ES-I3 (cell line): Measurements from ENCODE around the gene WWP2.
"Not testable (repeated sequence)": the region's sequence is repeated elsewhere in the genome, so short reads cannot be mapped to it uniquely, and the experiment has no call there.

Experiments used
- H3K36me3 ChIP-seq: 2 replicates; pipeline ENCODE4 v1.6.1; 2013; ENCODE audit warnings: mild to moderate bottlenecking, low read length, control low read depth, moderate library complexity; ENCODE audit not compliant: insufficient read depth
- H3K4me1 ChIP-seq: 2 replicates; pipeline ENCODE4 v1.6.1; 2013; ENCODE audit warnings: mild to moderate bottlenecking, control low read depth, low read length; ENCODE audit not compliant: insufficient read depth
- H3K9ac ChIP-seq: 2 replicates; pipeline ENCODE4 v1.6.1; 2013; ENCODE audit warnings: low read depth, mild to moderate bottlenecking, low read length, moderate library complexity
- H3K9me3 ChIP-seq: 2 replicates; pipeline ENCODE4 v1.6.1; 2013; ENCODE audit warnings: mild to moderate bottlenecking, low read length, moderate library complexity; ENCODE audit not compliant: control insufficient read depth, insufficient read depth

The WWP2 gene

DNA sequence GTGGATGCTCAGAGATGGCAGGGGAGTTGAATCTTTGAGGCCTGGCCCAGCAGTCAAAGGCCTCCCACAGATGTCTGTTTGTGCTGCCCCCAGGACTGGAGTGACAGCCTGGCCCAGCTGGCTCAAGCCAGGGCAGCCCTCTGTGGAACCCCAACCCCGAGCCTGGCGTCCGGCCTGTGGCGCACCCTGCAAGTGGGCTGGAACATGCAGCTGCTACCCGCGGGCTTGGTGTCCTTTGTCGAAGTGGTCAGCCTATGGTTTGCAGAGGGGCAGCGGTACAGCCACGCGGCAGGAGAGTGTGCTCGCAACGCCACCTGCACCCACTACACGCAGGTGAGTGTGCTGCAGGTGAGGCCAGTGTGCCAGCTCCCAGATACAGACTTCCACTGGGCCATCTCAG lies 192.1 kb downstream of the WWP2 start:
- not testable (repeated sequence) for H3K4me1 ChIP-seq, H3K36me3 ChIP-seq, H3K9me3 ChIP-seq, H3K9ac ChIP-seq

DNA sequence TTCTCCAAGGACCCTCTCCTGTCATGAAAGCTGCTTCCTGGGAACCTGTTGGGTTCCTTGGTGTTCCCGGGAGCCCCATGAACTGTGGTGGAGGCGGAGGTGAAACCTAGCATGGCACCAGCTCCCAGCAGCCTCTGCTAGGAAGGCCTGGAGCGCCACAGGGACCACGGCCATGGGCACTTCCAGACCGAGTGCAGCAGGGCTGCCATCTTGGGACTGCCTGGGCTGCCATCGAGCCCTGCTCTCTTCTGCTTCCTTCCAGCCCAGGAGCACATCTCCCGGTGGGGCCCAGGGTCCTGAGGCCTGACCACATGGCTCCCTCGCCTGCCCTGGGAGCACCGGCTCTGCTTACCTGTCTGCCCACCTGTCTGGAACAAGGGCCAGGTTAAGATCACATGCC lies 201.2 kb downstream of the WWP2 start:
- H3K4me1 ChIP-seq, H3K36me3 ChIP-seq, H3K9ac ChIP-seq, H3K9me3 ChIP-seq: not testable (repeated sequence)

DNA sequence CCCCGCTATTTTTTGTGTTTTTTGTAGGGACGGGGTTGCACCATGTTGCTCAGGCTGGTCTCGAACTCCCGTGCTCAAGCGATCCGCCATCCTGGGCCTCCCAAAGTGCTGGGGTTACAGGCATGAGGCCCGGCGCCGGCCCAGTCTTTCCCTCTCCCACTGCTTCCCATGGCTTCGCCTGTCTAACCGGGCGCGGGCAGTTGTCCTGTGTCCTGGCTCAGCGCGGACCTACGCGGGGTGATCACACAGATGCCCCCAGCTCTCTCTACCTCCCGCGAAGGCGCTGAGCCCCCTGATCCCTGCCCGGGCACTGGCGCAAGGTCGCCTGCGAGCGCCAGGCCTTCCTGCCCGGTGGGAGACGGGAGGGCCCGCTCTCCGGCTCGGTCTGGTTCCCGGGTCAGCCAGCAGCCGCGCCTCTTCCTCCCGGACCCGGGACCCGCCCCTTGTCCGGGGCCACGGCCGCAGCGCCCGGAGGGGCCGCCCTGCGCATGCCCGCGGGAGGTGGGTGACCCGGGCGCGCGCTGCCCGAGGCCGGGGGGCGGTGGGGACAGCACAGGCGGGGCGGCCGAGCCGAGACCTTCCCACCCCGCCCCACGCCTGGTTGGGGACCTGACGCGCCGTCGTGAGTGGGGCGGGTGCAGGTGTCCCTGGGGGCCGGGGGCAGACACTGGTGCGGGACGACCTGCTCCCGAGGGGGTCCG lies 203.0 kb downstream of the WWP2 start:
- not testable (repeated sequence) for H3K9me3 ChIP-seq, H3K36me3 ChIP-seq, H3K4me1 ChIP-seq
- peak overlapping the region; percentile 20; the same call in 1 of the 2 replicates for H3K9ac ChIP-seq

DNA sequence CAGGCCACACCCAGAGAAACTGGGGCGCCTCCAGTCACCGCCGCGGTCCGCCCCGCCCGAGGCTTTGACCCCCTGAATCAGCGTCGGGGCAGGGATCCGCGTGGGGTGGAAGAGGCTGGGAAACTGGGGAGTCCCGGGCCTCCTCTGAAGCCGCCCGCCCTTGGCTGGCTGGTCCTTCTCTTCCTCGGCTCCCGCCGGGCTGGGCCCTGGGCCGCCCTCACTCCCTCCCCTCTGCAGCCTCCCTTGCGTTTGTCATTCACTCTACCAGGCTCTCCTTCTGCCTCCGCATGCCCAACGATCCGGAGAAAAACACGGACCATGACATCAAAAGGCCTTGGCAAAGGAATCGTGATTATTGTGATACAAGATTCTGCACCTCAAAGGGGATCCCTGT lies 203.5 kb downstream of the WWP2 start:
- H3K4me1 ChIP-seq, H3K36me3 ChIP-seq, H3K9ac ChIP-seq, H3K9me3 ChIP-seq: not testable (repeated sequence)

DNA sequence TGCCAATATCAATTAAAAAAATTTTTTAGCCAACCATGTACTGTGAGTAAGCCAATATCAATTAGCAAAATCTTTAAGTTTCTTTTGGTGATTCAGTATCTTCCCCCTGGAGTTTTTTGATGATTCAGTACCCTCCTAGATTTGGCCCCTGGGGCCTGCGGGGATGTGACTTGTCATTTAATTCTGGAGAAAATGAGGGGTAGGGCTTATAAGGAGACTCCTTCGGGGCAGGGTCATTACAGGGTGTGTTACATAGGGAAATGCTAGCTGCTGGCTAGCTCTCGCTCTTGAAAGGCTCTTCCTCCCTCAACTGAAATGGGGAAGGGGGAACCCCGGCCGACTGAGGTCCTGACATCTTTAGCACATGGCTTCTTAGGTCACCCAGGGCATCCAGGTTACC lies 205.6 kb downstream of the WWP2 start:
- not testable (repeated sequence) for H3K9ac ChIP-seq, H3K36me3 ChIP-seq, H3K9me3 ChIP-seq, H3K4me1 ChIP-seq

DNA sequence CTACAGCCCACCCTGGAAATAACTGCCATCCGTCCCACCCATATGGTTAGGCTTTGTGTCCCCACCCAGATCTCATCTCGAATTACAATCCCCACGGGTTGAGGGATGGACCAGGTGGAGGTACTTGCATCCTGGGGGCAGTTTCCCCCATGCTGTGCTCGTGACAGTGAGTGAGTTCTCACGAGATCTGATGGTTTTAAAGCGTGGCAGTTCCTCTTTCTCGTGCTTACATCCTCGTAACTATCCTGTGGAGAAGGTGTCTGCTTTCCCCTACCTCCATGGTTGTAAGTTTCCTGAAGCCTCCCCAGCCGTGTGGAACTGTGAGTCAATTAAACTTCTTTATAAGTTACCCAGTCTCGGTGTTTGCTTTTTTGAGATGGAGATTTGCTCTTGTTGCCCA lies 206.0 kb downstream of the WWP2 start:
- H3K9ac ChIP-seq, result not testable (repeated sequence)

DNA sequence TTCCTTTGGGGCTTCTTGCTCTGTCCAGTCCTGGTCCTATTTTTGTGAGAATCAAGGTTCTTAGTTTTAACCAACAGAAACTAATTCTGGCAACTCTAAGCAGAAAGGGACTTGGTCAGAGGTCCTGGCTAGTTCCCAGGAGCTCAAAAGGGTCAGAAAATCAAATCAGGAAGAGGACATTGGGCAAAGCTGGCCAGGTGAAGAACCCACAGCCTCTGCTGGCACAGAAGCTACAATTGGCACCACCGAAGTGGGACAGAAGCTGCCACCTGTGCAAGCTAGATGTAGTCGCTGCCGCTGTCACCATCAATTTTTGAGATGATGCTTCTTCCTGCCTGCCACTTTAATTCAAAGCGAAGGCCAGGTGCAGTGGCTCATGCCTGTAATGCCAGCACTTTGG lies 207.5 kb downstream of the WWP2 start:
- not testable (repeated sequence) for H3K36me3 ChIP-seq, H3K9ac ChIP-seq, H3K9me3 ChIP-seq, H3K4me1 ChIP-seq

More for the DNA sequence above, 206.0 kb downstream of the WWP2 start:
- not testable (repeated sequence) for H3K9me3 ChIP-seq, H3K36me3 ChIP-seq, H3K4me1 ChIP-seq

DNA sequence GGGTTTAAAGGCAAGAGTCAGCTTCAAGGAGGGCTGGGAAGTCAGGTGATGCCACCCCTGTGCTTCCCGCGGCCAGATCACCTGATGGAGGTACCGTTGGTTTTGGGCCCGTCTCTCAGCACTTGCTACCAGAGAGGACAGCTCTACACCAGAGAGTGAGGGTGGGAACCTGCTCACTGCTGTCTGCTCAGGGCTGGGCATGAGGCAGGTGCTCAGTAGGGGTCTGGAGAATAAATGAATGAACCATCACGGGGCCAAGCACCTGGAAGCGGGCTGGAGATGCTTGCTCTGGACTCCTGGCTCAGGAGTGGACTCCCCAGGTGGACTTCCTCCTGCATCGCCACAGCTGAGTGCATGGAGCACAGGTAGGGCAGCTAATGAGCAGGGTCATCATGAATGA lies 210.0 kb downstream of the WWP2 start:
- H3K9ac ChIP-seq, H3K9me3 ChIP-seq, H3K4me1 ChIP-seq, H3K36me3 ChIP-seq: not testable (repeated sequence)

DNA sequence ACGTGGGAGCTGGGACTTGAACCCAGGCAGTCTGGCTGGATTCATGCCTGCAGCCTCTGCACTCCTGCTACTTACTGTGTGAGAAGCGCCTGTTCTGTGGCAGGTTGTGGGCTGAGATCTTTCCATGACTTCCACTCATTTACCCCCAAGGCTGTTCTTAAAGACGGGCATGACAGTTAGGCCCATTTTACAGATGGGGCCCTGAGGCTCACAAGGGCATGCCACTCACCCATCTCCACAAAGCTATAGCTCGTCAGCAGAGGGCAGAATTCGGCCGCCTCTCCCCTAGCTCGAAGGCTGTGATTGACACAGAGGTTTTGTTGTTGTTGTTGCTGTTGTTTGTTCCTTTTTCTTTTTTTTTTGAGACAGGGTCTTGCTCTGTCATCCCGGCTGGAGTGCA lies 210.8 kb downstream of the WWP2 start:
- H3K9ac ChIP-seq, H3K36me3 ChIP-seq, H3K9me3 ChIP-seq, H3K4me1 ChIP-seq: not testable (repeated sequence)

DNA sequence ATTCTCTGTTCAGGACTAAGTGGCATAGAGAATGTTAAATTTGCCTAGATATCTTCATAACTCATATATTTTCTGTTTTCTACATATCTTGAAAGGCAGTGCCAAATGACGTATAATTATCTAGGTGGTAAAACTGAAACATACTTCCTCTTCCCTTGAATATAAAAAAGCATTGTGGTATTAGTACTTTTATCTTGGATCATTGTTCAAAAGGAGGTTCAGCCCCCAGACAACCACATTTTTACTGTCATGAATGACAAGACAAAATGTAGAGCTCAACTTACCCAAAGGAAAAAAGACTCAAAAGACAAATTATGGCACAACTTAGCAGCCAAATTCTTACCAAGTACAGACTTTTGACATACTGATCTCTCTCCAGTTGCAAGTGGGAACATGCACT lies 223.1 kb downstream of the WWP2 start:
- H3K9ac ChIP-seq, H3K9me3 ChIP-seq, H3K36me3 ChIP-seq, H3K4me1 ChIP-seq: not testable (repeated sequence)
